K562 (cell line): ENCODE results near the gene CDH1. TPM values are rescaled to one million over a fixed set of nuclear protein-coding genes. Genes with fewer than 3 reads are reported as not detected.

ENCODE experiments used
- ARID4B ChIP-seq: sonication (generic); formaldehyde crosslinking; IDR thresholded peaks from 2 replicates; pipeline ENCODE4 v1.8.0; 2022; ENCODE audit warnings: mild to moderate bottlenecking, missing genetic modification reagents
- BCLAF1 ChIP-seq, 2 experiments: fragments of 450-650 bp in 1 of 2; IDR thresholded peaks; 2 replicates each; pipeline ENCODE4 v1.6.1; 2011 to 2017; ENCODE audit warnings: low read depth in 2 of 2, antibody characterized with exemption in 1 of 2, borderline replicate concordance in 1 of 2, low read length in 1 of 2, mild to moderate bottlenecking in 1 of 2, mixed read lengths in 1 of 2; ENCODE audit not compliant: control insufficient read depth in 1 of 2
- CTCF ChIP-seq, 3 experiments: IDR thresholded peaks in 2 of 3; conservative IDR thresholded peaks in 1 of 3; 2 replicates each; pipeline ENCODE4 v1.5.1; 2011 to 2012; ENCODE audit warnings: low read length in 3 of 3, mild to moderate bottlenecking in 3 of 3, control low read depth in 2 of 3, improper control_type of control experiment in 1 of 3, inconsistent platforms in 1 of 3, low read depth in 1 of 3, mixed read lengths in 1 of 3, moderate library complexity in 1 of 3; ENCODE audit not compliant: insufficient read depth in 2 of 3
- FOSL1 ChIP-seq: fragments of 200-800 bp; sonication (Bioruptor generic); conservative IDR thresholded peaks from 2 replicates; pipeline ENCODE4 v1.6.1; 2016; ENCODE audit warnings: missing genetic modification characterization, missing compliant biosample characterization
- FOXA3 ChIP-seq, 2 experiments: fragments of 450-650 bp in 1 of 2; sonication (generic) in 1 of 2; formaldehyde crosslinking; IDR thresholded peaks in 1 of 2; conservative IDR thresholded peaks in 1 of 2; 2 replicates each; pipeline versions ENCODE4 v1.4.0 to v1.8.0; 2020 to 2022; ENCODE audit warnings: mild to moderate bottlenecking in 2 of 2, missing genetic modification reagents in 1 of 2
- GABPA ChIP-seq: fragments of 200-800 bp; sonication (Bioruptor generic); conservative IDR thresholded peaks from 2 replicates; pipeline ENCODE4 v1.6.1; 2016; ENCODE audit warnings: low read depth, missing genetic modification characterization, missing compliant biosample characterization
- MCM3 ChIP-seq: fragments of 450-650 bp; IDR thresholded peaks from 2 replicates; pipeline ENCODE4 v1.6.1; 2016
- MTA3 ChIP-seq: fragments of 450-650 bp; formaldehyde crosslinking; IDR thresholded peaks from 2 replicates; pipeline ENCODE4 v1.6.1; 2017; ENCODE audit warnings: mild to moderate bottlenecking, borderline replicate concordance
- RBM39 ChIP-seq: fragments of 200-400 bp; formaldehyde crosslinking; optimal IDR thresholded peaks from 2 replicates; pipeline ENCODE3; 2018; ENCODE audit warnings: low read depth, low read length
- SP1 ChIP-seq: sonication (generic); formaldehyde crosslinking; IDR thresholded peaks from 2 replicates; pipeline ENCODE4 v1.8.1; 2022; ENCODE audit warnings: mild to moderate bottlenecking, missing genetic modification reagents
- SRSF1 ChIP-seq: fragments of 200-400 bp; formaldehyde crosslinking; IDR thresholded peaks from 2 replicates; pipeline ENCODE4 v1.6.1; 2017; ENCODE audit warnings: mild to moderate bottlenecking, low read depth, low read length, moderate library complexity
- TBP ChIP-seq: optimal IDR thresholded peaks from 2 replicates; pipeline ENCODE3; 2011; ENCODE audit warnings: low read depth, low read length, improper control_type of control experiment
- TCFL5 ChIP-seq: fragments of 250-450 bp; sonication (Bioruptor Pico); conservative IDR thresholded peaks from 2 replicates; pipeline ENCODE4 v1.6.1; 2021; ENCODE audit warnings: mild to moderate bottlenecking, moderate library complexity, matching md5 sums
- TFAP4 ChIP-seq: sonication (generic); formaldehyde crosslinking; IDR thresholded peaks from 2 replicates; pipeline ENCODE4 v1.8.0; 2022; ENCODE audit warnings: missing genetic modification reagents, mild to moderate bottlenecking, moderate library complexity, borderline replicate concordance
- ZC3H11A ChIP-seq: IDR thresholded peaks from 2 replicates; pipeline ENCODE4 v1.6.1; 2012; ENCODE audit warnings: low read depth, low read length, improper control_type of control experiment
- ZNF263 ChIP-seq: sonication (generic); formaldehyde crosslinking; IDR thresholded peaks from 2 replicates; pipeline ENCODE4 v1.8.0; 2022; ENCODE audit warnings: mild to moderate bottlenecking, missing genetic modification reagents, borderline replicate concordance
- polyA plus RNA-seq, 8 experiments: library from polyadenylated mRNA; depleted of rRNA in 4 of 8; stranded (reverse) in 5 of 8; unstranded in 3 of 8; fragments of >200 nt; fragmentation: Nextera tagmentation in 2 of 8; fragmentation: Illumina TruSeq in 1 of 8; extraction: Ambion mirVana in 2 of 8; extraction: Trizol in 1 of 8; gene quantifications; 2 replicates each; pipeline versions ENCODE4 v1.2.1 to v1.2.3, GENCODE V29; 2011 to 2014; ENCODE audit warnings: inconsistent platforms in 1 of 8, missing spikeins in 1 of 8
- total RNA-seq, 7 experiments: library from RNA; depleted of rRNA in 6 of 7; stranded (reverse); fragments of >200 nt in 6 of 7; fragmentation: Illumina TruSeq in 2 of 7; extraction: Trizol in 2 of 7; gene quantifications; 2 replicates each; pipeline versions ENCODE4 v1.2.1 to v1.2.3, GENCODE V29; 2011 to 2021; ENCODE audit warnings: low replicate concordance in 1 of 7

CDH1 gene
- total and polyA plus RNA-seq, 9 of the 15 experiments (the other 6 are each of a cell fraction or from before 2014, with no cell fraction given), result 0.01 to 0.69 TPM; not detected in 7

GRCh38 chr16:68843482-68844210 lies 106.6 kb downstream of the CDH1 start, which contains the start of gene TANGO6 (continued):
- TF ChIP-seq BCLAF1 (IDR thresholded peaks at IDR 0.05; ENCODE audit: borderline replicate concordance in 1 of 2, control insufficient read depth in 1 of 2, low read depth in 2 of 2, low read length in 1 of 2) (no peak), TCFL5 (no peak), SP1 (CRISPR knock-in tag) (peak; percentile 64; the same call in 1 of the 2 replicates), ZC3H11A (no peak), ZNF263 (CRISPR knock-in tag) (peak; percentile 11; the same call in 1 of the 2 replicates), RBM39 (peak; percentile 29), MTA3 (peak; percentile 57; the same call in 1 of the 2 replicates), MCM3 (no peak), FOXA3 (CRISPR knock-in tag; conservative IDR thresholded peaks at IDR 0.05 in 1 of 2, IDR thresholded peaks at IDR 0.05 in 1 of 2) (peak in 1 of 2 experiments; percentile 58; a peak in 1 of 4 replicates), CTCF (IDR thresholded peaks at IDR 0.05 in 2 of 3, conservative IDR thresholded peaks at IDR 0.05 in 1 of 3; ENCODE audit: insufficient read depth in 2 of 3, low read depth in 1 of 3, low read length in 3 of 3) (peak; percentile 60 to 71 (median 60)), ARID4B (CRISPR knock-in tag) (peak; percentile 69; the same call in 1 of the 2 replicates), TFAP4 (CRISPR knock-in tag) (peak; percentile 74), GABPA (tag) (peak; percentile 83), TBP (peak; percentile 94), FOSL1 (tag) (no peak), SRSF1 (no peak)
